NCI-H1930 (cell line): Measurements from ENCODE around the gene NAB2.
A peak's percentile ranks its signal among the peaks of the same experiment; 100 is the strongest.
"Not testable (repeated sequence)": the region's sequence is repeated elsewhere in the genome, so short reads cannot be mapped to it uniquely, and the experiment has no call there.

ENCODE experiments used
- DNase-seq, 2 experiments: peaks; one replicate each; lab custom pipeline; 2025; lab: John Stamatoyannopoulos, UW

NAB2 gene, protein sequence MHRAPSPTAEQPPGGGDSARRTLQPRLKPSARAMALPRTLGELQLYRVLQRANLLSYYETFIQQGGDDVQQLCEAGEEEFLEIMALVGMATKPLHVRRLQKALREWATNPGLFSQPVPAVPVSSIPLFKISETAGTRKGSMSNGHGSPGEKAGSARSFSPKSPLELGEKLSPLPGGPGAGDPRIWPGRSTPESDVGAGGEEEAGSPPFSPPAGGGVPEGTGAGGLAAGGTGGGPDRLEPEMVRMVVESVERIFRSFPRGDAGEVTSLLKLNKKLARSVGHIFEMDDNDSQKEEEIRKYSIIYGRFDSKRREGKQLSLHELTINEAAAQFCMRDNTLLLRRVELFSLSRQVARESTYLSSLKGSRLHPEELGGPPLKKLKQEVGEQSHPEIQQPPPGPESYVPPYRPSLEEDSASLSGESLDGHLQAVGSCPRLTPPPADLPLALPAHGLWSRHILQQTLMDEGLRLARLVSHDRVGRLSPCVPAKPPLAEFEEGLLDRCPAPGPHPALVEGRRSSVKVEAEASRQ

DNA sequence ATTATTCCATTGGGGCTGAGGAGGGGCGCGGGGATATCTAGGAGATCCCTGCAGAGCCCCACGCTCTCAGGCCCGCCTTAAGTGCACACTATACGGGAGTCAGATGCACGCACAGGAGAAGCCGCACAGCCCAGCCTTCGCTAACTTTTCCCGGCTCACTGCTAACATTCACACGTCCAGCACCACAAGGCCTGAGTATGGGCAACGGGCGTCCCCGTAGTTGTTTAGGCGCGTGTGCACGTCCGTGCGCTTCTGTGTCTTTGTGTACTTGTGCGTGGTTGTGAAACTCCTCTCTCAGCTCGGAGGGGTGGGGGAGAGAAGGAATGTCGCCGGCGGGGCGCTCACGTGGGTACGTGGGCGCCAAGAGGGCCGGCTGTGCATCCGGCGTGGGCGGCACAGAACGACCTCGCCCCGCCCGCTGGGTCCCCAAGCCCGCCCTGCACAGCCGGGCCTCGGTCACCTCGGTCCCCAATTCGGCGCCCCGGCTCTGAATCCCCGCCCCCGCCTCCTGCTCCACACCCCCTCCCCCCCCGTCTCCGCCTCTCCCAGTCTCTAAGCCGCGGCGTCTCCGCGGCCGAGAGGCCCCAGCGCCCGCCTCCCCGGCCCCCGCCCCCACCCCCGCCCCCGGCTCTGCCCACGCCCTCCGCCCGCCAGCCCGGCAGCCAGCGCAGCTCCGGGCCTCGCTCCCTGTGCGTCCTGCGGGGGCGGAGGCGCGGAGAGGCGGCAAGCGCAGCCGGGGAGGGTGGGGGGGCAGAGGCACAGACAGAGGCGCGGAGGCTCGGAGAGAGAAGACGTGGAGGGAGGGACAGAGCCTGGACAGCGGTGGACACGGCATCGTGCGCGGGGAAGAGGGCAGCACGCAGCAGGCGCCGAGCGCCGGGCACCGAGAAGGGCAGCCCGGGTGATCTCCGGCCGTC, at the start of gene NAB2:
TSS of gene NAB2 (plus strand) at position 761 of the 917 bp plus-strand sequence. CDS start 158 bp downstream, outside the sequence.
- DNase-seq: peak; percentile 64 to 70

DNA sequence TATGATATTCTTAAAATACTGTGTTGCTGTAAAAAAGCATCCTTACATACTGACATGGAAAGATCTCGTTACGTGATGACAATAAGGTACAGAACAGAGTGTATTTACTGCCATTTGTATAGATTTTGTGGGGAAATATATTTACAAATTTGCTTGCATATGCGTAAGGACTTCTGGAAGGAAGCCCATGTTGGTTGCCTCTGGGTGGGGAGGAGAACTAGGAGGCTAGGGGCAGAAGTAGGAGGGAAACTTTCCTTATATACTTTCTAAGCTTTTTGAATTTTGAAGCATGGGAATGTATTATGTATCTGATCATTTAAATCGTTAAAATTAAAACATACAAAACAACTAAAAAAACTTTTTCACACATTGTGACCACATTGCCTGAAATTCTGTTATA, 48.7 kb upstream of the NAB2 start:
- no peak for DNase-seq

DNA sequence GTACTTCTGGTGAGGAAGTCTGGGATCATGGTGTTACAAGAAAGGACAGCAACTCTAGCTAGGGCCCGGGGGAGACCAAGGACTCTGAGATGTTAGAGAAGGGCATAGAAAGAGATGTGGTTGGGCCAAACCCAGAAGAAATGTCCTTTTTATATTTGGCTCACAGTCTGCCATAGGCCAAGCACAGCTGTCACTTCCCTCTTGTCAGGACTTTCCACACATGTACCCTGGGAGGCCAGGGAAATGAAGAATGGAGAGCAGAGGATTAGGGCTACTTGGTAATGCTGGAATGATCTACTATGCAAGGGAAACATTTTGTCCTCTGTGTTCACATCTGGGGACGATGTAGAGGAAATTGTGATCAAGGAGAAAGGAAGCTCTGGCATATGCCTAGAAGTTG, 48.2 kb upstream of the NAB2 start:
- no peak for DNase-seq

DNA sequence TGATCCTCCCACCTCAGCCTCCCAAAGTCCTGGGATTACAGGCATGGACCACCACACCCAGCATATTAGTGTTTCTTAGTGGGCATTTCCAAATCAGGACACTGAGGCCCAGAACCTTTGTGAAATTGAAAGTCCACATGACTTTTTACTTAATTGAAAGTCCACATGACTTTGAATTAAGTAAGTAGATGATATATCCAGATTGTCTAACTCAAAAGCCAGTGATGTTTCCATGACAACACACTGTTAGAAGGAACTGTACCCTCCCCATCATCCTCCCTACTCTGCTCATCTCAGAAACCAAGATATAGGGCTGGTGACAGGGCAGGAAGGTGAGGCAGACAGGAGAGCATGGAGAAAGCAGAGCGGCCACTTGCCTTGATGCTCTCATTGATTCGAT, 46.2 kb upstream of the NAB2 start:
- DNase-seq: no peak

DNA sequence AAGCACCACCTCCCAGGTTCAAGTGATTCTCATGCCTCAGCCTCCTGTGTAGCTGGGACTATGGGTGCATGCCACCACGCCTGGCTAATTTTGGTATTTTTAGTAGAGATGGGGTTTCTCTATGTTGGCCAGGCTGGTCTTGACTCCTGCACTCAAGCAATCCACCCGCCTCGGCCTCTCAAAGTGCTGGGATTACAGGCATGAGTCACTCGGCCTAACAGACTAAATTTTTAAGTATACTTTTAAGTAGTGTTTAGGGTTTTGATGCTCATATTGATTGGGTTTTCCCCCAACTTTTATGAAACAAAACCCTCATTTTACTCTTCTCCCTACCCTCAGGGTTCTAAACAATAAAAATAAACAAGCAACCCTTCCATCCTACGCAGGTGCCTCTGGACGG, 44.4 kb upstream of the NAB2 start:
- no peak for DNase-seq

DNA sequence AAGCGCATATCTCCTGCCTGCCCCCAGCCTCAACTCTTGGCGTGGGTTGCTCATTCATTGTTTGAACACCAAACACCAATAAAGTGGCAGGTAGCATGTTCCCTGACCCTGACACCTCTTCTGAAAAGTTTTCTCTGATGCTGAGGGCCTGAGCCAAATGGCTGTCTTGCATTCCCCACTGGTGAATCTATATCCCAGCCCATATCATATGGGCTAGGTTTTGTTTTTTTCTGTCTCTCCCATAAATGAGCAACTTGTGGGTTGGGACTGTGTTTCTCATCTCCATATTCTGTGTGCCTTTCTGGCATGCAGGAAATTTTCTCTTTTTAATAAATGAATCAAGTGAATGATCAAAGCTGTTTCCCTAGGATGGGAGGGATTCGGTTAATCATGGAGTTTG, 44.0 kb upstream of the NAB2 start:
- DNase-seq: no peak

DNA sequence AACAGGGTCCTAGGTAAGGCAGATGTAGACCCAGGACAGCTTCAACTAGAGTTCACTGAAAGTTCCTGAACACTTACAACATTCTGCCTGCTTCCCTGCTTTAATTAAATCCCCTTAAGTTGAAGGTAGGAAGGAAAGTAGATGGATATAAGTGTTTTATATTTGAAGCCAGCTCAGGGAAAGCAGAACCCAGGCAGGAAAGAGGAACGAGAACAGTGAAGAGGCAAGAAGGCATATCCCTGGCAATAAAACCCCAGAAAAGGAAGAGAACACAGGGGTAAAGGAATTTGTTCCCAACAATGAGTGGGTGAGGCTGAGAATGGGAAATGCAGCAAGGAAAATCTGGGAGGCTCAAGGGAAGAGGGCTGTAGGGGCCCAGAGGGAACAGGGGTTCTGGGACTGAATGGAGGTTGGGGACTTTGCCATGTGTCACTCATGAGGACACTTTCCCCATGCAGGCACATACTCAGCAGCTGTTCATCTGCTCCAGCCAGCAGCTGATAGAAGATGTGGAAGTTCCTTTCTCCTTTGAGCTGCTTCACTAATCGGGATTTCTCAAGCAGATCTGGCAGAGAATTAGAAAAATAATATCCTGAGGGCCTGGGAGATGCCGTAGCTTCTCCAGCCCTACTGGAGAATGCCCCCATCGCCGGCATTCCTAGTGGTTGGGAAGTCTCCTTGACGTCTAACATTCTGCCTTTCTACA, 42.7 kb upstream of the NAB2 start:
- no peak for DNase-seq

DNA sequence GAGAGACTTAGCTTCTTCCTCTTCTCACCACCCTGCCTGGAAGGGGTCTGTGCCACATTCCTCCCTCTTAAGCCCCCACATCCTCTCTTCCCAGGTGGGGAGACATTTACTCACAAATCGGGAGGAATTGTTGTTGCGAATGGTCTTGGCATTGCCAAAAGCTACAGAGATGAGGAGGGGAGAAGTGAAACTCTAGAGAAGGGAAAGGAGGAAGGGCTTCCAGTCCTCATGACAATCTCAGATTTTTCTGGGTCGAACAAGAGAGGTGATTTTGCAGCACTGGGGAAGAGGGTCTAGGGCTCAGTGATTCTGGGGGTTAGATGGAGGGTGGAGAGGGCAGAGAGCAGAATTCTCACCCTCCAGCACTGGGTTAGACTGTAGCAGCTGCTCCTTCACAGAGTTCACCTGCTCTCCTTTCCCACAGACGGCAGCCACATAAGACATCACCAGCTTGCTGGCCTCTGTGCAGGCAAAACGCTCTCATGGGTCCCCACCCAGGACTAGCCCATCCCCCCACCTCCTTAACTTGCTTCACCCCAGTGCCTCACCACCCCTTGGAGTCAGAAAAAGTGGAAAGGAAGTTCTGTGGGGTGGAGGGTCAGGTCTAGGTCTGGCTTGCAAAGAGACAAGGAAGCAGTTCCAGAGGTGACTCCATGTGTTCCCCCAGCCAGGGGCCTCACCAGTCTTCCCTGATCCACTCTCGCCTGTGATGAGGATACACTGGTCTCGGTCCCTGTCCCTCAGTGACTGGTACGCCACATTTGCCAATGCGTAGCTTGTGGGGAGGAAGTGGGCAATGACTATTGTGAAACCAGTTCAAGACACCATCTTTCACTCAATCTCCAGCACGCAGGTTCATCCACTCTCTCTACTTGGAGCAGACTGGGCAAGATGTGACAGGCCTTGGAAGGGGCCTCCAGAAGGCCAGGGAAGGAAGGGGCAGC, 41.7 kb upstream of the NAB2 start:
- no peak for DNase-seq

DNA sequence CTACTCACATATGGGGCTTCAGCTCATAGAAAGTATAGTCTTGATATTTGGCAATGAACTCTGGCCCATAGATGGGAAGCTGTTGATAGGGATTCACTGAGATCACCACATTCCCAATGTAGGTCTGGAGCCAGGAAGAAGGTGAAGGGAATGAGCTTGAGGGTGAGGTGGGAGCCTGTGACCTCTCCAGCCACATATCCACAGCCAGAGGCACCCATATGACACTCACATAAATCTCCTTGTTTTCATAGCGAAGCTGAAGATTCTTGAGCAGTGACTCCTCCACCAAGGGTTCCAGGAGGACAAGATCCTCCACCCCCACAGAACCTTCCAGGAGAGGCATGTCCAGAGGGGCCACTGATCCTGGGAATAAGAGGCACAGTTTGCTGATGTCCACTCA, 40.9 kb upstream of the NAB2 start:
- no peak for DNase-seq

DNA sequence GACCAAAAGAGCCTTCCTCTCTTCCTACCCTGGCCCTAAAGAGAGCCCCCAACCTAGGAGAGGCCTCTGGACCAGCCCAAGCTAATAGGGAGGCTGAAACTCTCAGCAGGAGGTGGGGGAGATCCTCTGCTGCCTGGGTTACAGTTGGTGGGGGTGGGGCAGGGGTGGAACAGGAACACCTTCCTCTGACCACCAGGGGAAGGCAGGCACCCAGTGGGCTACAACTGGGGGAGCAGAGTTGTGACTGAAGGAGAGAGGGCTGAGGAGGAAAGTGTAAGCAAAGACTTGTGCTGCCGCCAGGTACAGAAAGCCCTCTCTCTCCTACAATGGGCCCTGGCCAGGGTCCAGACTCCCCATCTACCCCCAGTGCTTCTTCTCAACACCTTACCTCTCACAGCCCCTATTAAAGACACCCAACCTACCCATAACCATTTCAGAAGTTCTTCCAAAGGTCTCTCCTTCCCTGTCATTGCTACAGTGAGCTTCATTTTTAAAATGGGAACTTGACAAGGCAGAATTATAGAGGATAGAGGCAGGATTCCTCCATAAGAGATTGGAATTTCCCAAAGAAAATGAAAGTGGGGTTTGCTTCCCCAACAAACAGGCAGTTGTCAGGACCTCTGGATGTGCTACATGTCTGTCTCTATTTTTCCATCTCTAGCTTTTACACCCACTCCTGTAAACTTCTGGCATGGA, 40.3 kb upstream of the NAB2 start:
- DNase-seq: no peak

DNA sequence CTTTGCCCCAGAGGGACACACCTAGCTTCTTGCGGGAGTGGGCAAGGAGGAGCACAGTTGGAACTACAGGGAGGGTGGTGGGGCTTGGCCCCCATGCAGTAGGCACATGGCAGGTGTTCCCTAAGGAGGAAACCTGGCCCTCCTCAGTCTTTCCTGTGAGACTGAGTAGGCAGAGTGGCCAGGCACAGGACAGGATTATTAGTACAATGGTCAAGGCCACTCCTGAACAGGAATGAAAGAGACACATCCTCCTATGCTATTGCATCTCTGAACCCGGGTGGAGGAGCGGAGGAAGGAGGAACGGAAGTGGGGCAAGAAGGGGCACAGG, 39.8 kb upstream of the NAB2 start:
- no peak for DNase-seq

DNA sequence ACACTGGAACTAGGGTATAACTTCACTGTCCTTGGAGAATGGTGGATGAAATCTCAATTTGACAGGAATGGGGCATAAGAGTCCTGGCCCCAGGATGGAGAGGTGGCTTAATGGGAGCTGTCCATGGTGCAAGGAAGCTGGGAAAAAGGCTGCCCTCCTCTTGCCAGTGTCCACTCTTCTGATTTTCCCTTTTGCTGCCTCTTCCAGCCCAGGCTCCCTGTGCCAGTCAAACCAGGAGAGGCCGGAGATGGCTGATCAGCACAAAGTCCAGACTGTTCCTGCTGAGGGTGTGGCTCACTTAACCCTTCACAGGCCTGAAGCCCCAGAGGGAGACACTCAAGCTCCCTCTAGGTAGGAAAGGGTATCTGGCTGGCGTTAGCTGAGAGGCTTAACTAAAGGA, 39.0 kb upstream of the NAB2 start, which contains the start of gene MYO1A:
TSS of gene MYO1A (minus strand) at position 240 of the 400 bp plus-strand sequence. CDS start 1,806 bp downstream, outside the sequence.
- no peak for DNase-seq

DNA sequence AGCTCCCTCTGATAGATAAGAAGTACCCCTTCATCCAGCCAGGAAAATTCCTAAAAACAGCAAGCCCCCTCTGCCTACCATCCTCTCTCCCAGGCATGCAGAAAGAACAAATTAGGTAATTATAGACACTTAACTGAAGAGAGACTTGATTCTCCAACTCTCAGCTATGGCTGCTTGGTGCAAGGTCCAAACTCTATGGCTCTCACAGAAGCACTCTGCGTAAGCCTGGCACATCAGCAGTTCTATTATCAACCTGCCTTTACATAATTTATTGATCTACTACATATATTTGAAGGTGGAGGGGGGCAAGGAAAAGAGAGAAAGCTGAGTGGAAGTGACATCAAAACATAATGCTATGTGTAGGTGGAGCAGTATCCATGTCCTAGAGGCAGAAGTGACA, 37.9 kb upstream of the NAB2 start:
- DNase-seq: no peak

DNA sequence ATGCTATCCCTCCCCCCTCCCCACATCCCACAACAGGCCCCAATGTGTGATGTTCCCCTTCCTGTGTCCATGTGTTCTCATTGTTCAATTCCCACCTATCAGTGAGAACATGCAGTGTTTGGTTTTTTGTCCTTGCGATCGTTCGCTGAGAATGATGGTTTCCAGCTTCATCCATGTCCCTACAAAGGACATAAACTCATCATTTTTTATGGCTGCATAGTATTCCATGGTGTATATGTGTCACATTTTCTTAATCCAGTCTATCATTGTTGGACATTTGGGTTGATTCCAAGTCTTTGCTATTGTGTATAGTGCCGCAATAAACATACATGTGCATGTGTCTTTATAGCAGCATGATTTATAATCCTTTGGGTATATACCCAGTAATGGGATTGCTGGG, 35.8 kb upstream of the NAB2 start:
- DNase-seq: not testable (repeated sequence)

DNA sequence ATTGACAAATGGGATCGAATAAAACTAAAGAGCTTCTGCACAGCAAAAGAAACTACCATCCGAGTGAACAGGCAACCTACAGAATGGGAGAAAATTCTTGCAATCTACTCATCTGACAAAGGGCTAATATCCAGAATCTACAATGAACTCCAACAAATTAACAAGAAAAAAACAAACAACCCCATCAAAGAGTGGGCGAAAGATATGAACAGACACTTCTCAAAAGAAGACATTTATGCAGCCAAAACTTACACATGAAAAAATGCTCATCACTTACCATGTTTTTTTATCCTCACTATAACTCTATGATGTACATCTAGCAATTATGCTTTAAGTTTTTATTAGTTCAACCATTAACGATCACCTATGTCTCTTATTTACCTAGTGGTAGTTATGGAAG, 35.0 kb upstream of the NAB2 start:
- not testable (repeated sequence) for DNase-seq

DNA sequence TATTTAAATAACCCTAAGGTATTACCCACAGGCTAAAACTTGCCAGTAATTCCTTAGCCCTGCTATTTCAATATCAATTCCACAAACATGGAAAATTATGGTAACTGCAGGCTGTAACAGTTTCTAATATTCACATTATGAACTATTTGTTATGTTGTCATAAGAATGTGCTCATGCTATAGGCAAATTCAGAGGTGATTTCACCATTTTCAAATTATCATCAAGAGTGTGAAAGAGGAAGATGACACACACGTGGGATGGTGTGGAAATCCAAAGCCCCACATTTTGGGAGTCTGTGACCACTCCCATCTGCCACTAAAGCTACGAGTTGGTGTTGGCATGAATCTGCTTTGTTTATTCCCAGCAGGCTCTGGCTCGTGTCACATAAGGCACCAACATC, 33.1 kb upstream of the NAB2 start:
- DNase-seq: no peak

DNA sequence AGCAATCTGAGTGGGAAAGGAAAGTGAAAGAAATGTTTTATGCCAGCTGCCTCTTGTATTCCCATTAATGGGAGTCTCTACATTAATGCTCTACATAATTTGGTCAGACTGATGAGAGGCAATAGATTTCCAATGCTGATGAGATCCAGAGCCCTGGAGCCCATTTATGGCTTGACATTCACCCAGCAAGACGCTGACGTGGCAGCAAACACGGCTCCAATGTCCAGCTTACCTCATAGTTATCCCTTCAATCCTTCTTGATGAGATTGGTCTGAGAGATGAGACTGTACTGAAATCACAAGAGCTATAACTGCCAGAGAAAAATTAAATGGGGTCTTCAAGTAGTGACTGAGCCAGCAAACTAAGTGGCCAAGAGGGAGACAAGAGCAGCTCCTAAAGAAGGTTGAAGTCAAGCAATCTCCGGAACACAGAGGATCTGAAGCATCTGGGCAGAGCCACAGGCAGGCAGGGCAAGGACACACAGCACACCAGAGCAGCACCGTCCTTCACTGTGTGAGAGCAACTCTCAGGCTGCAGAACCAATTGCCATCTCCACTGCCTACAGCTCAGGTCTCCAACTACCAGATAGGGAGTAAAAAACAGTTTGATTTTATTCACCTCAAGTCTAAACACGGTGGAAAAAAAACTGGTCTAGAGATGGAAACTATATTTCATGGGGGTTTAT, 31.7 kb upstream of the NAB2 start:
- DNase-seq: no peak

DNA sequence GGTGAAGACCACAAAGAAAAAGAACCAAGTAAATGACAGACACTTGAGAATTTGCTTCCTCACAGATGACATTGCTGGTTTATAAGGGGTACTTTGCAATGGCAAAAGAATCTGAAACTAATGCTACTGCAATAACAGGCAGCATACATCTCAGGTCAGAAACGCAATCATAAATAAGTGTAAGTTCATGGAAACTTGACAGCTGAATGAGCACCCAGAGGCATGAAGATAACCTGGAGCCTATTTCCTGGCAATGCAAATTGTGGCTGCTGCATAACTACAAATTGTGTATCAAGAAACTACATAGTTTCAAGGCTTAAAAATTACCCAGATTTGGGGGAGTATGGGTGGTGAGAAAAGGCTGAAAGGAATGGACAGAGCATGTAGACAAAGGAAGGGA, 30.5 kb upstream of the NAB2 start:
- no peak for DNase-seq

DNA sequence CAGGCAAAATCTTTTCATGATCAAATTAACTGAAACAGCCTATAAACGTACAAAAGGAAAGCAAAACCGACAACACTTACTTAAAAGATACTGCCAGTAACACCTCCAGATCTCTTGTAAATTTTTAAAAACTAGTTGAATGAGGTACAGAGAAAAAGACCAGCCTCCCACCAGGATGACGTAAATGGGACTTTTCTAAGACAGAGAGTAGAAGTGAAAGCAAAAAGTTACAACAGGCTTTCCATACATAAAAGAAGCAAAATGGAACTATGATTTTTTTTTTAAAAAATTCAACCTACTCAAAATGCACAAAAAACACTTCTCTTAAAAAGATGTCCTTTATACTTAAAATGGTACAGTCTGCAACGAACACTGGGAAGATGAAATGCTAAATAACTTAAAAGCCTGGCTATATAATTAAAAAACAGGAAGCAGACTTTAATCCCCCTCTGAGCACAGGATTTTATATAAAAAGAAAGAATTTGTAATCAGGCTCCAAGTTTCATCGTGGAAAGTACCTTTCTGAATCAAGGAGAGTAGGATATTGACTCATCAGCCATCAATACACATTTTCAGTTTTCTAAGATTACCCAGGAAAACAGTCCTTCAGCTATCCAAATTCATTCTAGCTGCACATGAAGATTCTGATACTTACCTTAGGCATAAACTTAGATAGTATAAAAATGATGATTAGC, 24.8 kb upstream of the NAB2 start:
- no peak for DNase-seq
